Measurements from ENCODE around the gene CHIA. TPM values are rescaled to one million over a fixed set of nuclear protein-coding genes. Genes with fewer than 3 reads are reported as not detected.

Gene CHIA
- total and polyA plus RNA-seq, 2 experiments from 2014 or later: not detected

GRCh38 chr1:111256988-111257658, 33.5 kb upstream of the CHIA start:
- DNase-seq: no peak
- no peaks in the 10 kb centered on the region for H3K9me2 ChIP-seq (ENCODE audit: insufficient read depth)
- in situ Hi-C loops (cut with MboI): no loop called here
- no peaks in the 10 kb centered on the region for H4K20me1 ChIP-seq (ENCODE audit: insufficient read depth)
- no peak overlapping the region for H3K4me3 ChIP-seq
- H3K36me3 ChIP-seq (ENCODE audit: low read depth): no peaks in the 10 kb centered on the region
- no peaks in the 10 kb centered on the region for H3K4me1 ChIP-seq (ENCODE audit: insufficient read depth)
- no peak overlapping the region for H2AFZ ChIP-seq
- 53 to 54% methylated on average over 8 of the region's 8 CpGs for WGBS, 2 experiments (ENCODE audit: low coverage in 1 of 2, low lambda C conversion rate in 2 of 2, missing lambda C conversion rate in 2 of 2)
- no peak overlapping the region for H3K9ac ChIP-seq
- TF ChIP-seq EZH2phosphoT487 (IDR thresholded peaks at IDR 0.05; ENCODE audit: insufficient read depth, low read depth) (no peak), EZH2 (IDR thresholded peaks at IDR 0.05; ENCODE audit: insufficient read depth, poor library complexity, severe bottlenecking) (no peak)
- no peaks in the 10 kb centered on the region for H3K9me3 ChIP-seq (ENCODE audit: low read depth)
- H3F3A ChIP-seq (ENCODE audit: insufficient read depth): no peaks in the 10 kb centered on the region
- peaks cover 14% of the 10 kb centered on the region for H3K27me3 ChIP-seq (replicated peaks; ENCODE audit: insufficient read depth)
- no peaks in the 10 kb centered on the region for H3K79me2 ChIP-seq (ENCODE audit: insufficient read depth)
- H3K27ac ChIP-seq: no peak overlapping the region
- H3K4me2 ChIP-seq (ENCODE audit: unreplicated experiment): no peak overlapping the region

GRCh38 chr1:111267801-111268508, 22.7 kb upstream of the CHIA start:
- in situ Hi-C loops (cut with MboI): no loop called here
- no peaks in the 10 kb centered on the region for H3F3A ChIP-seq (ENCODE audit: insufficient read depth)
- H2AFZ ChIP-seq: no peak overlapping the region
- no peak overlapping the region for H3K9ac ChIP-seq
- H3K9me2 ChIP-seq (ENCODE audit: insufficient read depth): no peaks in the 10 kb centered on the region
- no peak overlapping the region for H3K4me2 ChIP-seq (ENCODE audit: unreplicated experiment)
- 42 to 47% methylated on average over 4 of the region's 4 CpGs for WGBS, 2 experiments (ENCODE audit: low coverage in 1 of 2, low lambda C conversion rate in 2 of 2, missing lambda C conversion rate in 2 of 2)
- no peak overlapping the region for H3K27ac ChIP-seq
- H3K79me2 ChIP-seq (ENCODE audit: insufficient read depth): no peaks in the 10 kb centered on the region
- no peak for DNase-seq
- no peaks in the 10 kb centered on the region for H3K36me3 ChIP-seq (ENCODE audit: low read depth)
- no peaks in the 10 kb centered on the region for H4K20me1 ChIP-seq (ENCODE audit: insufficient read depth)
- no peak overlapping the region for H3K4me3 ChIP-seq
- H3K9me3 ChIP-seq (ENCODE audit: low read depth): no peaks in the 10 kb centered on the region
- TF ChIP-seq EZH2phosphoT487 (IDR thresholded peaks at IDR 0.05; ENCODE audit: insufficient read depth, low read depth): no peak
- no peak for TF ChIP-seq EZH2 (IDR thresholded peaks at IDR 0.05; ENCODE audit: insufficient read depth, poor library complexity, severe bottlenecking)
- H3K4me1 ChIP-seq (ENCODE audit: insufficient read depth): no peaks in the 10 kb centered on the region
- H3K27me3 ChIP-seq (replicated peaks; ENCODE audit: insufficient read depth): peaks cover 43% of the 10 kb centered on the region

- Histone ChIP-seq H4K20me1 (ENCODE audit: insufficient read depth) (no peaks in the 10 kb centered on the region), H3K4me2 (ENCODE audit: unreplicated experiment) (no peak overlapping the region), H3K36me3 (ENCODE audit: low read depth) (no peaks in the 10 kb centered on the region), H3K4me3 (no peak overlapping the region), H3K4me1 (ENCODE audit: insufficient read depth) (peaks cover 9% of the 10 kb centered on the region; the same call in 1 of the 2 replicates), H2AFZ (no peak overlapping the region), H3F3A (ENCODE audit: insufficient read depth) (peaks cover 9% of the 10 kb centered on the region), H3K79me2 (ENCODE audit: insufficient read depth) (no peaks in the 10 kb centered on the region), H3K9me3 (ENCODE audit: low read depth) (no peaks in the 10 kb centered on the region), H3K9me2 (ENCODE audit: insufficient read depth) (no peaks in the 10 kb centered on the region), H3K27me3 (replicated peaks; ENCODE audit: insufficient read depth) (peaks cover 43% of the 10 kb centered on the region), H3K9ac (no peak overlapping the region), H3K27ac (no peak overlapping the region)
- DNase-seq: no peak
- TF ChIP-seq EZH2 (IDR thresholded peaks at IDR 0.05; ENCODE audit: insufficient read depth, poor library complexity, severe bottlenecking) (no peak), EZH2phosphoT487 (IDR thresholded peaks at IDR 0.05; ENCODE audit: insufficient read depth, low read depth) (no peak)
- WGBS, 2 experiments (ENCODE audit: low coverage in 1 of 2, low lambda C conversion rate in 2 of 2, missing lambda C conversion rate in 2 of 2): 75 to 83% methylated on average over 4 of the region's 4 CpGs
- in situ Hi-C loops (cut with MboI): no loop called here
These were observed 20.7 kb upstream of the CHIA start for GRCh38 chr1:111269825-111270406.

GRCh38 chr1:111270771-111271463, 19.7 kb upstream of the CHIA start:
- Histone ChIP-seq H3K79me2 (ENCODE audit: insufficient read depth) (no peaks in the 10 kb centered on the region), H3K9ac (no peak overlapping the region), H3K9me2 (ENCODE audit: insufficient read depth) (no peaks in the 10 kb centered on the region), H3K36me3 (ENCODE audit: low read depth) (no peaks in the 10 kb centered on the region), H3K4me3 (no peak overlapping the region), H3K27me3 (replicated peaks; ENCODE audit: insufficient read depth) (peaks cover 38% of the 10 kb centered on the region), H3F3A (ENCODE audit: insufficient read depth) (peaks cover 16% of the 10 kb centered on the region), H3K4me2 (ENCODE audit: unreplicated experiment) (no peak overlapping the region), H3K9me3 (ENCODE audit: low read depth) (no peaks in the 10 kb centered on the region), H2AFZ (no peak overlapping the region), H3K4me1 (ENCODE audit: insufficient read depth) (peaks cover 15% of the 10 kb centered on the region; the same call in 1 of the 2 replicates), H4K20me1 (ENCODE audit: insufficient read depth) (no peaks in the 10 kb centered on the region), H3K27ac (no peak overlapping the region)
- in situ Hi-C loops (cut with MboI): no loop called here
- no peak for DNase-seq
- TF ChIP-seq EZH2 (IDR thresholded peaks at IDR 0.05; ENCODE audit: insufficient read depth, poor library complexity, severe bottlenecking) (peak; percentile 76), EZH2phosphoT487 (IDR thresholded peaks at IDR 0.05; ENCODE audit: insufficient read depth, low read depth) (peak; percentile 53; the same call in 1 of the 2 replicates)
- 5 to 13% methylated on average over 30 to 36 of the region's 40 CpGs for WGBS, 2 experiments (ENCODE audit: low coverage in 1 of 2, low lambda C conversion rate in 2 of 2, missing lambda C conversion rate in 2 of 2)

Data from GM23248 (cell line).